HG02938 (cell line): ENCODE data around the gene HOXC4.

Experiments used
- ATAC-seq: cut with Tn5 transposase; IDR thresholded peaks from one replicate; pipeline ENCODE4 v1.9.1; 2021; ENCODE audit warnings: mild to moderate bottlenecking, moderate library complexity; ENCODE audit not compliant: unreplicated experiment

The HOXC4 gene

GRCh38 chr12:54015018-54015931 lies 38.4 kb upstream of the HOXC4 start:
- no peak for ATAC-seq

- ATAC-seq = no peak
These were observed 37.6 kb upstream of the HOXC4 start for GRCh38 chr12:54016051-54016450.

DNA sequence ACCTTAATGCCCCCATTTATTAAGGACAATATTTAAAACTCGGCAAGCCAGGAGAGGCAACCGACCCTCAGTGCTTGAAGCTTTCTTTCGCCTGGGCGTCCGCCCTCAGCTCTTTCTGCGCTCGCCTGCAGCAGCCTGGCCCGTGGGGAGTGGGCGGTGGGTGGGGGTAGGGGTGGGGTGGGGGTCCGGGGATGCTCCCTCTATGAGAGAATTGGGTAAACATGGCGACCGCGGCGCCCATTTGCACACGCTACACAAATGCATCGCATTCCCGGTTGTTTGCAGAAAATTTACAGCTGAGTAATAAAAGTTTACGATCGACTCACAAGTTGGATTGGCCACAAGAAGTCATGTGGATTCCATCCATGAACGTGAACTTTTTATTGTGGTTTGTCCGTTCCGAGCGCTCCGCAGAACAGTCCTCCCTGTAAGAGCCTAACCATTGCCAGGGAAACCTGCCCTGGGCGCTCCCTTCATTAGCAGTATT lies 37.1 kb upstream of the HOXC4 start:
- no peak for ATAC-seq

DNA sequence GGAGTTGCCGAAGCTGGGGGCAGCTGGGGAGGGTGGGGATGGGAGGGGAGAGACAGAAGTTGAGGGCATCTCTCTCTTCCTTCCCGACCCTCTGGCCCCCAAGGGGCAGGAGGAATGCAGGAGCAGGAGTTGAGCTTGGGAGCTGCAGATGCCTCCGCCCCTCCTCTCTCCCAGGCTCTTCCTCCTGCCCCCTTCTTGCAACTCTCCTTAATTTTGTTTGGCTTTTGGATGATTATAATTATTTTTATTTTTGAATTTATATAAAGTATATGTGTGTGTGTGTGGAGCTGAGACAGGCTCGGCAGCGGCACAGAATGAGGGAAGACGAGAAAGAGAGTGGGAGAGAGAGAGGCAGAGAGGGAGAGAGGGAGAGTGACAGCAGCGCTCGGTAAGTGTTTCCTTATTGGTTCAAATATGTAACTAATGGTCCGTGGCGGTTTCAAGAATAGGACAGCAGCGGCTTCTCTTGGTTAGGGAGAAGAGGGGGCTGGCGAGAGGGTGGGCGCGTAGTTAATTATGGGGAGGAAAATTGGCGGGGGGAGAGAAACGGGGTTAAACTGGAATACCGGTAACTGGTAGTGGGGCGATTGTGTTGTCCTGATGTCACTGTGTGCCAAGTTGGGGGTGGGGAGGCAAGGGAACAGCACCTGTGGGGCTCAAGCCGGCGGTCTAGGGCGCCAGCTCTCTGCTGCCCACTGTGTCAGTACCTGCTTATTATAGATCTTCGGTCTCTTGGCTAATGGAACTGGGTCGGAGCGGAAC lies 36.4 kb upstream of the HOXC4 start:
- peak; percentile 26 for ATAC-seq

- peak; percentile 59 for ATAC-seq
These were observed 35.7 kb upstream of the HOXC4 start for GRCh38 chr12:54017878-54018467.

DNA sequence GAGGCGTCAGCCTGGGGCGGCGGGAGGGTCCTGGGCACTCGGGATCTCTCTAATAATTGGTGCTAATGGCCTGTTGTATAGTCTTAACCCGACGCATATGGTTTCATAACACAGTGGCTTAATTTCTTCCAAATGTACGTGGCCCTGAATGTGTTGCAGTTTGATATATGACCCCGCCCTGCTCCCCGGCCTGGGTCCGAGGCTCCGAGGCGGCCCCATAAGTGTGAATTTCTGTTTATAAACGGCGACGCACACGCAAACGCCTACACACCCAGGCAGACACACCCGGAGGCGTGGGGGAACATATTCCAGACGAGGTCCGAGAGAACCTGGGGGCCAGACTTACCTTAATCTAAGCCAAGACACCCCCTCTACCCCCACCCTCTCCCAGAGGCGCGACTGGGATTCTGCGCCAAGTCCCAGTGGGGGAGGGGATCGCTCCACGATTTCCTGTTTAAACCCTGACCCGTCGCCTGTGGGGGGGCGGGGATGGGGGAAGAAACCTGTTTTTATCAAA lies 35.1 kb upstream of the HOXC4 start:
- ATAC-seq = no peak

DNA sequence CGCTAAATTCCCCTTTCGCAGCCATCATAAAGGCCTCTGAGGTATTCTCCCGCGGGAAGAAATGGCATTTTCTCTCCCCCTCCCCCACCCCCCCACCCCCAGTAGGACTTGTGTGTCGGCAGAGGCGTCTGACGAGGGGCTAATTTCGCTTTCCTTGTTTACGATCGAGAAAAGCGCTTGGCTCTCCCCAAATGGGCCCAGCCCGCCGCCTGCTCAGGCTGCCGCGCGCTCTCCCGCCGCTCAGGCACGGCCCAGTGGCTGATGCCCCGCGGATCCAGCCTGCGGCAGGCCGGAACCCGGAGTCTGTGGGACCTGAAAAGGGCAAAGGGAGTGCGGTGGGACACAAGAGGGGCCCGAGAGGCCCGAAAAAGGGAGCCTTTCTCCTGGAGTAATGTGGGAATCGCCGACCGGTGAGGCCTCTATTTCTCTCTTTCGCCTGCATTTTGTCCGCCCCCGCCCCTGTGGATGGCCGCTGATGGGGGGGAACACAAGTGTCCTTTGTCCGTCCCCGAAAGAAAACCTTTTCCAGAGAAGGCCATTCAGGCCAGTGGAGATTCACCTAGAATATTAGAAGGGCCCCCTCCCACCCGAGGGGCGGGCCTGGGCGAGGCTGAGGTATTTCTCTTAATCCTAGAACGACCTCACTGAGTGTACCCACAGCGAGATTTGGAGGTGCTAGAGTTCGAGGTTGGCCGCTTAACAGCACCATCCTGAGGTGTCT lies 34.4 kb upstream of the HOXC4 start:
- ATAC-seq = no peak

GRCh38 chr12:54019924-54020590 lies 33.6 kb upstream of the HOXC4 start:
- no peak for ATAC-seq

- no peak for ATAC-seq
These were observed 32.8 kb upstream of the HOXC4 start for GRCh38 chr12:54020591-54021405.

DNA sequence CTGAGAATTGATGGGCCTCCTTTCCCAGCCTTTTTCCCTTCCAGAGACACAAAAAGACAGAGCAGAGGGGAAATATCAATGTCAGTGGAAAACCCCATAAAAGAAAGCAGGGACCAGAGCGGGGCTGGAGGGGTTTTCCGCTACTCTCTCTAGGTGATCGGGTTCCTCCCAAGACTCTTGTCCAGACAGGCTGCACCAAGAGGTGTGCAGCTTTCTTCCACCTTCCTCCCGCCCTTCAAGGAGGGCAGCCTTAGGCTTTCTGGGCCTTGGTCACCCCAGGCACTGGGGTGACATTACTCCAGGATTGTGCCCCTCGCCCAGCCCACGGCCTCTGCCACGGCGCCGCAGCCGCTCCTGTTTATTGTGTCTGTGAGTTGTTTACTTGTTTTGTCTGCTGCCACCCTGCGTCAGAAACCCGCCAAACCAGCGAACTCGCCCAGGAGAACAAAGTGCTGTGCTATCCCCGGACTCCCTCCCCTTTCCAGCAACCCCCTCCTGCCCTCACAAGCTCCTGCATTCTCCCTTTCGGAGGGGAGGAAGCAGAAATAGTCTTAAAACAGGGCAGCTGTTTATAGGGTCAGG lies 32.1 kb upstream of the HOXC4 start:
- ATAC-seq = no peak

- ATAC-seq = no peak
These were observed 30.4 kb upstream of the HOXC4 start for GRCh38 chr12:54022960-54023884.

- no peak for ATAC-seq
These were observed 29.5 kb upstream of the HOXC4 start for GRCh38 chr12:54024127-54024526.

DNA sequence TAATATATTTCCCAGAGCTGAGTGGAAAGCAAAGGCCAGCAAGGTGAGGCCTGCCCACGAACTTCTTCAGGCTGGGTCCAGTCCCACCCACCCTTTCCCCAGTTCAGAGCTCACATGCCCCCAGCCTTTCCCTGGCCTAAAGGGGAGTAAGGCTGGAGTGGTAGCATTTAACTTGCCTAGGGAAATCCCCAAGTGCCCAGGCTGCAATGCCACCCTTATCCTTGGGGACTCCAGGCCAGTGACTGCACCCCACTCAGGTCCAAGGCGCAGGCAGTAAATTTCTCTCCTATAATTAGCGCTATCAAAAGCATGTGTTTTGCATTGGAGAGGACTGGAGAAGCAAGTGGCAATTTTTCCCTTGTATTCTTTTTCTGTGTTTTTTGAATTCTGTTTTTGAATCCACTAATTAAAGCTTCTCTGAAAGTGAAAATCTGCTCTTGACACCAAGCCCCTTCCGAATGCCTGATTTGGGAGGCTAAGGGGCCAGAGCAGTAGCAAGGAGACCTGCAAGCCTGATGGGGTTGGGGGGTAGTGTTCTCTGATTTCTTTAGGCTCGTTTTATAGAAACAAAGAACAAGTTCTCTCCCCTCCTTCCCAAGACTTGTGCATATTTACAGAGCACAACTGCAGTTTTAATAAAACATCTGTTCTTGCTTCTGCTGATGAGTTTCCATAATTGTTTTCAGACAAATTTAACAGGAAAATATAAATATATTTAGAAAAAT lies 28.9 kb upstream of the HOXC4 start:
- no peak for ATAC-seq

GRCh38 chr12:54025499-54026405 lies 27.9 kb upstream of the HOXC4 start:
- no peak for ATAC-seq

GRCh38 chr12:54026640-54027441 lies 26.8 kb upstream of the HOXC4 start:
- no peak for ATAC-seq
